ENCODE data around the gene UBLCP1. TPM values are rescaled to one million over a fixed set of nuclear protein-coding genes. Genes with fewer than 3 reads are reported as not detected.
A peak's percentile ranks its signal among the peaks of the same experiment; 100 is the strongest.
"Not testable (repeated sequence)": the region's sequence is repeated elsewhere in the genome, so short reads cannot be mapped to it uniquely, and the experiment has no call there.

Gene UBLCP1
- 20.5 TPM for polyA plus RNA-seq (2012; ENCODE audit: insufficient read depth, insufficient read length)

- DNase-seq (ENCODE audit: low read depth, low spot score): peak; percentile 67
- H3K4me3 ChIP-seq (ENCODE audit: low read length): peak within 1 kb of the TSS; percentile 73
Observed at GRCh38 chr5:159262859-159263568, at the start of gene UBLCP1. Gene UBLCP1 (plus strand): TSS chr5:159263290. CDS start chr5:159268916, 5,626 bp downstream.

GRCh38 chr5:159214486-159215271 lies 48.4 kb upstream of the UBLCP1 start:
- no peak for DNase-seq (ENCODE audit: low read depth, low spot score)
- no peak overlapping the region for H3K4me3 ChIP-seq (ENCODE audit: low read length)

GRCh38 chr5:159215886-159216285 lies 47.2 kb upstream of the UBLCP1 start:
- no peak for DNase-seq (ENCODE audit: low read depth, low spot score)
- no peak overlapping the region for H3K4me3 ChIP-seq (ENCODE audit: low read length)

GRCh38 chr5:159216454-159216853 lies 46.6 kb upstream of the UBLCP1 start:
- no peak overlapping the region for H3K4me3 ChIP-seq (ENCODE audit: low read length)
- DNase-seq (ENCODE audit: low read depth, low spot score): no peak

- no peak overlapping the region for H3K4me3 ChIP-seq (ENCODE audit: low read length)
Observed at GRCh38 chr5:159217236-159217635, 45.9 kb upstream of the UBLCP1 start.

GRCh38 chr5:159218595-159219023 lies 44.5 kb upstream of the UBLCP1 start:
- no peak for DNase-seq (ENCODE audit: low read depth, low spot score)
- H3K4me3 ChIP-seq (ENCODE audit: low read length): no peak overlapping the region

More at GRCh38 chr5:159217236-159217635, 45.9 kb upstream of the UBLCP1 start:
- DNase-seq (ENCODE audit: low read depth, low spot score): no peak

GRCh38 chr5:159220206-159220605 lies 42.9 kb upstream of the UBLCP1 start:
- DNase-seq (ENCODE audit: low read depth, low spot score): no peak
- no peak overlapping the region for H3K4me3 ChIP-seq (ENCODE audit: low read length)

- no peak overlapping the region for H3K4me3 ChIP-seq (ENCODE audit: low read length)
- no peak for DNase-seq (ENCODE audit: low read depth, low spot score)
Observed at GRCh38 chr5:159223469-159223868, 39.6 kb upstream of the UBLCP1 start.

GRCh38 chr5:159224471-159224870 lies 38.6 kb upstream of the UBLCP1 start:
- no peak for DNase-seq (ENCODE audit: low read depth, low spot score)
- H3K4me3 ChIP-seq (ENCODE audit: low read length): no peak overlapping the region

- no peak for DNase-seq (ENCODE audit: low read depth, low spot score)
Observed at GRCh38 chr5:159226451-159226850, 36.6 kb upstream of the UBLCP1 start.

GRCh38 chr5:159227452-159227851 lies 35.6 kb upstream of the UBLCP1 start:
- H3K4me3 ChIP-seq (ENCODE audit: low read length): no peak overlapping the region
- DNase-seq (ENCODE audit: low read depth, low spot score): no peak

More at GRCh38 chr5:159226451-159226850, 36.6 kb upstream of the UBLCP1 start:
- no peak overlapping the region for H3K4me3 ChIP-seq (ENCODE audit: low read length)

GRCh38 chr5:159228097-159228496 lies 35.0 kb upstream of the UBLCP1 start:
- H3K4me3 ChIP-seq (ENCODE audit: low read length); DNase-seq (ENCODE audit: low read depth, low spot score): not testable (repeated sequence)

- H3K4me3 ChIP-seq (ENCODE audit: low read length): no peak overlapping the region
- DNase-seq (ENCODE audit: low read depth, low spot score): no peak
Observed at GRCh38 chr5:159230657-159231056, 32.4 kb upstream of the UBLCP1 start.

GRCh38 chr5:159231167-159231566 lies 31.9 kb upstream of the UBLCP1 start:
- no peak overlapping the region for H3K4me3 ChIP-seq (ENCODE audit: low read length)
- no peak for DNase-seq (ENCODE audit: low read depth, low spot score)

GRCh38 chr5:159235871-159236520 lies 27.1 kb upstream of the UBLCP1 start:
- DNase-seq (ENCODE audit: low read depth, low spot score); H3K4me3 ChIP-seq (ENCODE audit: low read length): not testable (repeated sequence)

- no peak overlapping the region for H3K4me3 ChIP-seq (ENCODE audit: low read length)
- DNase-seq (ENCODE audit: low read depth, low spot score): no peak
Observed at GRCh38 chr5:159240301-159240870, 22.7 kb upstream of the UBLCP1 start.

GRCh38 chr5:159241946-159242552 lies 21.0 kb upstream of the UBLCP1 start:
- no peak for DNase-seq (ENCODE audit: low read depth, low spot score)

GRCh38 chr5:159242656-159243055 lies 20.4 kb upstream of the UBLCP1 start:
- DNase-seq (ENCODE audit: low read depth, low spot score): no peak
- no peak overlapping the region for H3K4me3 ChIP-seq (ENCODE audit: low read length)

More at GRCh38 chr5:159241946-159242552, 21.0 kb upstream of the UBLCP1 start:
- H3K4me3 ChIP-seq (ENCODE audit: low read length): no peak overlapping the region

- no peak for DNase-seq (ENCODE audit: low read depth, low spot score)
- H3K4me3 ChIP-seq (ENCODE audit: low read length): no peak overlapping the region
Observed at GRCh38 chr5:159243385-159243784, 19.7 kb upstream of the UBLCP1 start.

Measured in Jurkat, Clone E6-1 (cell line).